ENCODE data around the gene CSAD.

GRCh38 chr12:53201177-53201541 lies 20.4 kb upstream of the CSAD start:
- TF ChIP-seq CTCF (IDR thresholded peaks at IDR 0.05) (no peak), POLR2A (IDR thresholded peaks at IDR 0.05) (no peak)
